Hepatocyte (in vitro differentiated cells): ENCODE measurements around the gene MARCHF9. TPM values are rescaled to one million over a fixed set of nuclear protein-coding genes. Genes with fewer than 3 reads are reported as not detected.

ENCODE experiments used
- DNase-seq: peaks from one replicate; pipeline ENCODE4 v3.0.0-alpha.2; 2016; ENCODE audit warnings: low spot score
- H2AFZ ChIP-seq: fragments of 200-600 bp; sonication (generic); 2 replicates; pipeline ENCODE4 v1.6.0; 2016; ENCODE audit warnings: antibody characterized with exemption, mild to moderate bottlenecking
- H3K27ac ChIP-seq: fragments of 200-600 bp; sonication (generic); 2 replicates; pipeline ENCODE4 v1.5.1; 2016; ENCODE audit warnings: mild to moderate bottlenecking
- H3K27me3 ChIP-seq: fragments of 200-600 bp; sonication (generic); 2 replicates; pipeline ENCODE4 v1.6.1; 2016
- H3K36me3 ChIP-seq: fragments of 200-600 bp; sonication (generic); replicated peaks from 2 replicates; pipeline ENCODE4 v1.5.1; 2016; ENCODE audit warnings: low read depth; ENCODE audit not compliant: insufficient read depth
- H3K4me1 ChIP-seq: fragments of 200-600 bp; sonication (generic); 2 replicates; pipeline ENCODE4 v1.5.1; 2016; ENCODE audit warnings: mild to moderate bottlenecking, moderate library complexity; ENCODE audit not compliant: insufficient read depth
- H3K4me2 ChIP-seq: fragments of 200-600 bp; sonication (generic); 2 replicates; pipeline ENCODE4 v1.6.0; 2016
- H3K4me3 ChIP-seq: fragments of 200-600 bp; sonication (generic); 2 replicates; pipeline ENCODE4 v1.5.1; 2016; ENCODE audit warnings: mild to moderate bottlenecking
- H3K79me2 ChIP-seq: fragments of 200-600 bp; sonication (generic); 2 replicates; pipeline ENCODE4 v1.6.0; 2017; ENCODE audit warnings: mild to moderate bottlenecking
- H3K9me2 ChIP-seq: fragments of 200-600 bp; sonication (generic); replicated peaks from 2 replicates; pipeline ENCODE4 v1.6.0; 2017; ENCODE audit warnings: mild to moderate bottlenecking; ENCODE audit not compliant: insufficient read depth
- H3K9me3 ChIP-seq: fragments of 200-600 bp; sonication (generic); 2 replicates; pipeline ENCODE4 v1.5.1; 2016; ENCODE audit warnings: low read depth, mild to moderate bottlenecking
- H4K20me1 ChIP-seq: fragments of 200-600 bp; sonication (generic); 2 replicates; pipeline ENCODE4 v1.6.0; 2016; ENCODE audit warnings: mild to moderate bottlenecking; ENCODE audit not compliant: insufficient read depth, poor library complexity, severe bottlenecking
- CTCF ChIP-seq: fragments of 200-600 bp; sonication (generic); IDR thresholded peaks from 2 replicates; pipeline ENCODE4 v1.5.1; 2016; ENCODE audit warnings: antibody characterized with exemption, mild to moderate bottlenecking; ENCODE audit not compliant: poor library complexity
- EZH2 ChIP-seq: fragments of 200-600 bp; sonication (generic); IDR thresholded peaks from 2 replicates; pipeline ENCODE4 v1.6.1; 2016; ENCODE audit warnings: antibody characterized with exemption, mild to moderate bottlenecking, borderline replicate concordance
- EZH2phosphoT487 ChIP-seq: fragments of 200-600 bp; sonication (generic); IDR thresholded peaks from one replicate; pipeline ENCODE4 v1.6.1; 2018; ENCODE audit warnings: antibody characterized with exemption, mild to moderate bottlenecking, low read depth, moderate library complexity; ENCODE audit not compliant: unreplicated experiment, severe bottlenecking
- WGBS: methylation state at CpG from one replicate; pipeline ENCODE4 v1.1.6; 2016; ENCODE audit warnings: low lambda C conversion rate; ENCODE audit errors: missing lambda C conversion rate; 5-methylcytosine and 5-hydroxymethylcytosine counted together
- polyA plus RNA-seq: library from polyadenylated mRNA; unstranded; fragments of >200 nt; fragmentation: Nextera tagmentation; extraction: Ambion mirVana; gene quantifications from 2 replicates; pipeline ENCODE4 v1.2.1, GENCODE V29; 2016
- total RNA-seq: library from RNA; depleted of rRNA; stranded (reverse); fragments of >200 nt; gene quantifications from 2 replicates; pipeline ENCODE4 v1.2.3, GENCODE V29; 2014

Gene MARCHF9
- total and polyA plus RNA-seq, 2 experiments from 2014 or later: 13.6 to 16.9 TPM

- Histone ChIP-seq H3K27me3 (peaks cover 38% of the 10 kb centered on the region), H3K4me1 (peaks cover 19% of the 10 kb centered on the region), H3K9me3 (no peaks in the 10 kb centered on the region), H3K4me3 (no peak overlapping the region), H3K79me2 (peaks cover 8% of the 10 kb centered on the region), H3K36me3 (no peaks in the 10 kb centered on the region), H2AFZ (no peak overlapping the region), H3K4me2 (no peak overlapping the region), H3K9me2 (no peaks in the 10 kb centered on the region), H4K20me1 (peaks cover 7% of the 10 kb centered on the region), H3K27ac (no peak overlapping the region)
- DNase-seq: no peak
- TF ChIP-seq CTCF (no peak), EZH2 (no peak), EZH2phosphoT487 (no peak)
- 86% methylated on average over 4 of the region's 4 CpGs for WGBS
Observed at GRCh38 chr12:57761391-57761998, 6.6 kb downstream of the MARCHF9 start.

- no peak for TF ChIP-seq EZH2phosphoT487
- H4K20me1 ChIP-seq: peaks cover 6% of the 10 kb centered on the region
- H3K4me3 ChIP-seq: no peak overlapping the region
- WGBS: 83% methylated on average over 2 of the region's 2 CpGs
- H3K4me1 ChIP-seq: peaks cover 28% of the 10 kb centered on the region
- H3K4me2 ChIP-seq: no peak overlapping the region
- no peak overlapping the region for H2AFZ ChIP-seq
- no peaks in the 10 kb centered on the region for H3K9me2 ChIP-seq
- H3K9me3 ChIP-seq: no peaks in the 10 kb centered on the region
- H3K79me2 ChIP-seq: peaks cover 2% of the 10 kb centered on the region
- DNase-seq: no peak
- H3K27me3 ChIP-seq: peaks cover 48% of the 10 kb centered on the region
- no peaks in the 10 kb centered on the region for H3K36me3 ChIP-seq
- no peak overlapping the region for H3K27ac ChIP-seq
Observed at GRCh38 chr12:57762463-57762862, 7.6 kb downstream of the MARCHF9 start.

- Histone ChIP-seq H4K20me1 (peaks cover 6% of the 10 kb centered on the region), H3K27me3 (peaks cover 53% of the 10 kb centered on the region), H3K9me2 (no peaks in the 10 kb centered on the region), H3K4me1 (peaks cover 28% of the 10 kb centered on the region), H3K27ac (no peak overlapping the region), H2AFZ (no peak overlapping the region), H3K4me3 (no peak overlapping the region), H3K4me2 (peak overlapping the region; percentile 96), H3K9me3 (no peaks in the 10 kb centered on the region), H3K36me3 (no peaks in the 10 kb centered on the region), H3K79me2 (no peaks in the 10 kb centered on the region)
- no peak for DNase-seq
- TF ChIP-seq EZH2 (no peak), CTCF (no peak), EZH2phosphoT487 (no peak)
- WGBS: 77% methylated on average over 6 of the region's 6 CpGs
Observed at GRCh38 chr12:57763881-57764661, 9.2 kb downstream of the MARCHF9 start.

- Histone ChIP-seq H3K4me2 (peak overlapping the region; percentile 96), H3K27ac (no peak overlapping the region), H4K20me1 (peaks cover 6% of the 10 kb centered on the region), H3K9me3 (no peaks in the 10 kb centered on the region), H3K27me3 (peaks cover 53% of the 10 kb centered on the region), H3K4me3 (peak overlapping the region; percentile 45), H3K79me2 (no peaks in the 10 kb centered on the region), H3K36me3 (no peaks in the 10 kb centered on the region), H3K4me1 (peaks cover 28% of the 10 kb centered on the region), H2AFZ (peak overlapping the region; percentile 84), H3K9me2 (no peaks in the 10 kb centered on the region)
- no peak for DNase-seq
- 22% methylated on average over 17 of the region's 17 CpGs for WGBS
- TF ChIP-seq EZH2phosphoT487: no peak
- TF ChIP-seq CTCF: no peak
- TF ChIP-seq EZH2: no peak
Observed at GRCh38 chr12:57764662-57765002, 9.7 kb downstream of the MARCHF9 start.
